K562 (cell line): ENCODE results near the gene ABCA7. TPM values are rescaled to one million over a fixed set of nuclear protein-coding genes. Genes with fewer than 3 reads are reported as not detected.

Source experiments
- ATAC-seq: fragments of 200-7000 bp; cut with Tn5 transposase; 3 replicates; pipeline ENCODE4 v1.9.1; 2020; ENCODE audit warnings: moderate library complexity
- BruUV-seq: library from RNA; stranded (reverse); fragments of 400-500 nt; replicated peaks from 2 replicates; lab custom pipeline; 2021; lab: Mats Ljungman, UMichigan
- CTCF ChIA-PET: fragments of 300-600 bp; formaldehyde crosslinking; extraction: SDS; loops from one replicate; lab custom pipeline; 2021; ENCODE audit warnings: low intra/inter-chr PET ratio; lab: Yijun Ruan, JAX
- POLR2A ChIA-PET: fragments of 300-600, 350-650 bp; sonication (Branson Sonifier 250); formaldehyde crosslinking; extraction: SDS; loops from one replicate; lab custom pipeline; 2021; ENCODE audit warnings: antibody characterized with exemption, inconsistent platforms; lab: Yijun Ruan, JAX
- DNase-seq, 4 experiments: peaks; one replicate each; pipeline versions ENCODE4 v3.0.0 to v3.0.0-alpha.2; 2011 to 2018; ENCODE audit warnings: low spot score in 3 of 4, mixed read lengths in 3 of 4; ENCODE audit errors: extremely low read depth in 1 of 4
- FAIRE-seq: peaks from 2 replicates; lab custom pipeline; 2011; peaks lifted over from hg19 to GRCh38; lab: Jason Lieb, UNC
- H2AFZ ChIP-seq: 2 replicates; pipeline ENCODE4 v1.6.0; 2011; ENCODE audit warnings: low read depth, low read length, control low read depth, inconsistent platforms
- H3K27ac ChIP-seq: fragments of 200-600 bp; 3 replicates; pipeline ENCODE4 v1.8.0; 2011; ENCODE audit warnings: low read depth, mild to moderate bottlenecking, control low read depth, inconsistent platforms, low read length, moderate library complexity, mixed read lengths; ENCODE audit errors: extremely low read depth
- H3K27me3 ChIP-seq, 2 experiments: fragments of 300-600 bp in 1 of 2; 2 replicates in 1 of 2; 3 replicates in 1 of 2; pipeline versions ENCODE4 v1.6.0 to v1.8.0; 2011; ENCODE audit warnings: inconsistent platforms in 2 of 2, low read length in 2 of 2, mild to moderate bottlenecking in 1 of 2, mixed read lengths in 1 of 2, moderate library complexity in 1 of 2; ENCODE audit not compliant: control insufficient read depth in 2 of 2, insufficient read depth in 2 of 2
- H3K36me3 ChIP-seq: fragments of 300-600 bp; 3 replicates; pipeline ENCODE4 v1.8.0; 2011; ENCODE audit warnings: mild to moderate bottlenecking, low read length, inconsistent platforms; ENCODE audit not compliant: control insufficient read depth, insufficient read depth
- H3K4me1 ChIP-seq, 2 experiments: fragments of 200-600 bp in 1 of 2; replicated peaks in 1 of 2; 2 replicates in 1 of 2; 3 replicates in 1 of 2; pipeline versions ENCODE4 v1.5.1 to v1.8.0; 2011; ENCODE audit warnings: inconsistent platforms in 2 of 2, low read length in 2 of 2, mild to moderate bottlenecking in 1 of 2, mixed read lengths in 1 of 2, moderate library complexity in 1 of 2; ENCODE audit not compliant: control insufficient read depth in 2 of 2, insufficient read depth in 2 of 2
- H3K4me2 ChIP-seq: 2 replicates; pipeline ENCODE4 v1.6.1; 2011; ENCODE audit warnings: low read length, control low read depth, inconsistent platforms, mixed read lengths; ENCODE audit not compliant: insufficient read depth
- H3K4me3 ChIP-seq: fragments of 200-600 bp; sonication (generic), shearing (Covaris generic); 2 replicates; pipeline ENCODE4 v1.5.1; 2016; ENCODE audit warnings: control low read depth, inconsistent platforms
- H3K79me2 ChIP-seq: fragments of 200-600 bp; 3 replicates; pipeline ENCODE4 v1.8.0; 2011; ENCODE audit warnings: low read length, inconsistent platforms; ENCODE audit not compliant: control insufficient read depth, insufficient read depth
- H3K9ac ChIP-seq, 2 experiments: 2 replicates each; pipeline versions ENCODE4 v1.6.0 to v1.6.1; 2011; ENCODE audit warnings: low read depth in 2 of 2, low read length in 2 of 2, control low read depth in 1 of 2, inconsistent platforms in 1 of 2, mild to moderate bottlenecking in 1 of 2, mixed read lengths in 1 of 2; ENCODE audit not compliant: insufficient read depth in 1 of 2
- H3K9me1 ChIP-seq: one replicate; pipeline ENCODE4 v1.6.0; 2011; ENCODE audit warnings: inconsistent platforms, mild to moderate bottlenecking, low read length, moderate library complexity; ENCODE audit not compliant: control insufficient read depth, insufficient read depth
- H3K9me3 ChIP-seq: replicated peaks from 2 replicates; pipeline ENCODE4 v1.5.1; 2011; ENCODE audit warnings: low read depth, low read length, inconsistent platforms; ENCODE audit not compliant: control insufficient read depth, insufficient read depth
- H4K20me1 ChIP-seq: replicated peaks from 2 replicates; pipeline ENCODE4 v1.6.1; 2011; ENCODE audit warnings: low read length, inconsistent platforms, mixed read lengths; ENCODE audit not compliant: control insufficient read depth, insufficient read depth
- CTBP1 ChIP-seq: fragments of 450-650 bp; IDR thresholded peaks from 2 replicates; pipeline ENCODE4 v1.6.1; 2016; ENCODE audit warnings: borderline replicate concordance
- SP1 ChIP-seq: sonication (generic); formaldehyde crosslinking; IDR thresholded peaks from 2 replicates; pipeline ENCODE4 v1.8.1; 2022; ENCODE audit warnings: mild to moderate bottlenecking, missing genetic modification reagents
- SRSF1 ChIP-seq: fragments of 200-400 bp; formaldehyde crosslinking; IDR thresholded peaks from 2 replicates; pipeline ENCODE4 v1.6.1; 2017; ENCODE audit warnings: mild to moderate bottlenecking, low read depth, low read length, moderate library complexity
- WGBS: fragments of 100-300 bp; shearing (Covaris generic); methylation state at CpG from one replicate; pipeline ENCODE4 v1.1.6; 2016; ENCODE audit warnings: low coverage, mixed read lengths; ENCODE audit not compliant: insufficient coverage; ENCODE audit errors: missing lambda C conversion rate; 5-methylcytosine and 5-hydroxymethylcytosine counted together
- in situ Hi-C: fragments of 300-500 bp; cut with MboI; formaldehyde crosslinking; loops from 4 replicates; pipeline ENCODE4 v1.15.0; 2018; ENCODE audit warnings: inconsistent platforms, mixed read lengths
- intact Hi-C: fragments of 100-400 bp; cut with micrococcal nuclease; formaldehyde crosslinking; loops from 2 replicates; pipeline ENCODE4 v1.14.2; 2022
- polyA plus RNA-seq, 8 experiments: library from polyadenylated mRNA; depleted of rRNA in 4 of 8; stranded (reverse) in 5 of 8; unstranded in 3 of 8; fragments of >200 nt; fragmentation: Nextera tagmentation in 2 of 8; fragmentation: Illumina TruSeq in 1 of 8; extraction: Ambion mirVana in 2 of 8; extraction: Trizol in 1 of 8; gene quantifications; 2 replicates each; pipeline versions ENCODE4 v1.2.1 to v1.2.3, GENCODE V29; 2011 to 2014; ENCODE audit warnings: inconsistent platforms in 1 of 8, missing spikeins in 1 of 8
- total RNA-seq, 7 experiments: library from RNA; depleted of rRNA in 6 of 7; stranded (reverse); fragments of >200 nt in 6 of 7; fragmentation: Illumina TruSeq in 2 of 7; extraction: Trizol in 2 of 7; gene quantifications; 2 replicates each; pipeline versions ENCODE4 v1.2.1 to v1.2.3, GENCODE V29; 2011 to 2021; ENCODE audit warnings: low replicate concordance in 1 of 7
- TF ChIP-seq, protein P1 (sequence below): sonication (generic); formaldehyde crosslinking; IDR thresholded peaks from 2 replicates; pipeline ENCODE4 v1.8.1; 2023; ENCODE audit warnings: mild to moderate bottlenecking, missing genetic modification reagents

Gene ABCA7
- total and polyA plus RNA-seq, 9 of the 15 experiments (the other 6 are each of a cell fraction or from before 2014, with no cell fraction given), result 2.3 to 96.1 (median 31.2) TPM

DNA sequence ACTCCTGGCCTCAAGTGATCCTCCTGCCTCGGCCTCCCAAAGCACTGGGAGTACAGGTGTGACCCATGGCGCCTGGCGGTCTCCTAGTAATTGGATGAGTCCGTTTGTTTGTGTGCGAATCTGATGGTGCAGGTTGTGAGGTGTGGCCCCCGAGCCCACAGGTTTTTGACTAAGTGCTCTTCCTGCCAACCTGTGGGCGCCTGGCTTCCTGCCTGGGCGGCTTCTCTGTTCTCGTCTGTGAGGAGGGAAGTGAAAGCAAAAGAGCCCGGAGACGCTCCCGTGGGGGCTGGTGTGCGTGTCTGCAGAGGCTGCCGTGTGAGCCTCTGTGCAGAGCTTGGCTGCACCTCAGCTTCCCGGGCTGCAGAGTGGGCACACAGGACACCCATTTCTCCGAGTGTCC is 37.0 kb downstream of the ABCA7 start:
- H3K79me2 ChIP-seq, result no peaks in the 10 kb centered on the region
- no peaks in the 10 kb centered on the region for H3K27me3 ChIP-seq
- H3K27ac ChIP-seq, result no peak overlapping the region
- DNase-seq (no peak), ATAC-seq (no peak), FAIRE-seq (no peak)
- H3K9me1 ChIP-seq, result no peaks in the 10 kb centered on the region
- no peak overlapping the region for H3K4me3 ChIP-seq
- H3K4me1 ChIP-seq, result peaks cover 32 to 75% of the 10 kb centered on the region in 2 experiments
- no TSS peak for BruUV-seq
- 0 out of 2 replicates have a peak, but pooled peaks cover 3% of the 10 kb centered on the region for H4K20me1 ChIP-seq
- intact Hi-C loops (no loop called here), in situ Hi-C loops (no loop called here)
- TF ChIP-seq, protein P1, sequence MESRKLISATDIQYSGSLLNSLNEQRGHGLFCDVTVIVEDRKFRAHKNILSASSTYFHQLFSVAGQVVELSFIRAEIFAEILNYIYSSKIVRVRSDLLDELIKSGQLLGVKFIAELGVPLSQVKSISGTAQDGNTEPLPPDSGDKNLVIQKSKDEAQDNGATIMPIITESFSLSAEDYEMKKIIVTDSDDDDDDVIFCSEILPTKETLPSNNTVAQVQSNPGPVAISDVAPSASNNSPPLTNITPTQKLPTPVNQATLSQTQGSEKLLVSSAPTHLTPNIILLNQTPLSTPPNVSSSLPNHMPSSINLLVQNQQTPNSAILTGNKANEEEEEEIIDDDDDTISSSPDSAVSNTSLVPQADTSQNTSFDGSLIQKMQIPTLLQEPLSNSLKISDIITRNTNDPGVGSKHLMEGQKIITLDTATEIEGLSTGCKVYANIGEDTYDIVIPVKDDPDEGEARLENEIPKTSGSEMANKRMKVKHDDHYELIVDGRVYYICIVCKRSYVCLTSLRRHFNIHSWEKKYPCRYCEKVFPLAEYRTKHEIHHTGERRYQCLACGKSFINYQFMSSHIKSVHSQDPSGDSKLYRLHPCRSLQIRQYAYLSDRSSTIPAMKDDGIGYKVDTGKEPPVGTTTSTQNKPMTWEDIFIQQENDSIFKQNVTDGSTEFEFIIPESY (CRISPR knock-in tag), result peak; percentile 42; the same call in 1 of the 2 replicates
- TF ChIP-seq SP1 (no peak), SRSF1 (no peak), CTBP1 (no peak)
- H3K9ac ChIP-seq, result peak overlapping the region in 1 of 2 experiments; percentile 35; a peak in 1 of 4 replicates
- H3K36me3 ChIP-seq, result no peaks in the 10 kb centered on the region; the same call in 2 of the 3 replicates
- 81% methylated on average over 15 of the region's 16 CpGs for WGBS
- POLR2A ChIA-PET, result interaction anchor here (1.3 kb wide), 1 partner anchor 17 kb away, joined by 3 read pairs; no protein-coding TSS in a partner anchor
- CTCF ChIA-PET, result no interaction called here
- H3K4me2 ChIP-seq, result no peak overlapping the region
- H2AFZ ChIP-seq, result no peak overlapping the region
- no peaks in the 10 kb centered on the region for H3K9me3 ChIP-seq
